Motor neuron (in vitro differentiated cells): ENCODE measurements around the gene NSD1. TPM values are rescaled to one million over a fixed set of nuclear protein-coding genes. Genes with fewer than 3 reads are reported as not detected.

Source experiments
- ATAC-seq, 8 experiments: fragments of 200-7000 bp; cut with Tn5 transposase; replicated peaks in 6 of 8; 2 replicates each; pipeline ENCODE4 v1.8.0; 2021; ENCODE audit warnings: mild to moderate bottlenecking in 8 of 8, moderate library complexity in 8 of 8
- H3K27ac ChIP-seq, 2 donors: fragments of 250-450 bp; sonication (Bioruptor Pico); 2 replicates each; pipeline ENCODE4 v1.9.0; 2021; ENCODE audit warnings: antibody characterized with exemption in 2 of 2, mild to moderate bottlenecking in 2 of 2, moderate library complexity in 1 of 2
- H3K4me1 ChIP-seq, 2 donors: fragments of 250-450 bp; sonication (Bioruptor Pico); replicated peaks in 1 of 2; 2 replicates each; pipeline ENCODE4 v1.6.1; 2021; ENCODE audit warnings: antibody characterized with exemption in 2 of 2, mild to moderate bottlenecking in 2 of 2, moderate library complexity in 1 of 2
- H3K4me3 ChIP-seq, 5 donors: fragments of 250-450 bp; sonication (Bioruptor Pico); 2 replicates each; pipeline ENCODE4 v1.9.0; 2021; ENCODE audit warnings: antibody characterized with exemption in 5 of 5, mild to moderate bottlenecking in 5 of 5, moderate library complexity in 4 of 5
- WGBS, 10 experiments: fragments of 450-650 bp; shearing (Covaris generic); methylation state at CpG; one replicate each; pipeline ENCODE4 v1.0.0; 2022; 5-methylcytosine and 5-hydroxymethylcytosine counted together
- in situ Hi-C, 9 experiments: fragments of 400-800 bp; cut with MboI; loops; one replicate each; pipeline ENCODE4 v1.15.0; 2021; ENCODE audit warnings: low sequenced_read_pairs in 9 of 9, low pct_unique_long_range_greater_than_20kb in 2 of 9; ENCODE audit not compliant: unreplicated experiment in 9 of 9
- total RNA-seq, 8 experiments: library from RNA; unstranded; fragments of 300-600 nt; gene quantifications; 2 replicates each; pipeline versions ENCODE4 v1.2.3 to v1.2.4, GENCODE V29; 2022

NSD1 gene
- total RNA-seq, 8 experiments from 2014 or later: 23.9 to 91.7 (median 32.6) TPM

DNA sequence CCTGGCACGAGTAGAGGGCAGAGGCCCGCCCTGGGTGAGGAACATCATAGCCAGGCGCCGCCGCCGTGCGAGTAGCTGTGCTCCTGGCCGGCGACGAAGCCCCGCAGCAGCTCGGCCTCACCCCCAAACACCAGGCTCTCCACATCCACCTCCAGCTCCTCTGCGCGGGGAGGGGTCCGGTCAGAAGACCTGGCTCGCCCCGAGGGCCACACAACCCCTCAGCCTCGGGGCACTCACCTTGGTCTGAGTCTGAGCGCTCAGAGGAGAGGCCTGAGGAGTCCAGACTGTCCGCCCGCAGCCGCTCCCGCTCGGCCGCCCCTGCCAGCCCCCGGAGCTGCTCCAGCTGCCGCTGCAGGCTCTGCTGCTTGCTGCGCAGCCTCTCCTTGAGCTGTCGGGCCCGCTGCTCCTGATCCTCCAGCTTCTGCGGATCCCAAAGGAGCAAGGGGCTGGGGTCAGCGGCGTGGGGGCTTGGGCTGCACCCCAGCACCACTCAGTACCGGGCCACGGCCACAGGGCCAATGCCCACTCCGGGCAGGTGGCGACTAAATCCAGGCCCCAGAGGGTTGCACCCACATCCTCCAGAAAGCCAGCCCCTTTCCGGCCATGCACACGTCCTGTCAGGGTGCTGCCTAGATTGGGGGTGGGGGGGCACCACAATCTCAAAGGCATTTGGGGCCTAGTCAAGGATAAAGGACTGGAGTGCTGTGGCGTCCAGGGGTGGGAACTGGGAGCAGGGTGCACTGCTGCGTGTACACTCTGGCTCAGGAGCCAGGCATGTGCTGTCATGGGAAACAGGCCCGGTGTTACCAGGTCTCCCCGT, 174.2 kb downstream of the NSD1 start:
- Histone ChIP-seq H3K4me3 (no peak overlapping the region), H3K27ac (no peak overlapping the region), H3K4me1 (peaks cover 10 to 11% of the 10 kb centered on the region in 2 donors)
- in situ Hi-C loops: no loop called here
- ATAC-seq: no peak
- 86 to 100% (median 86%) methylated on average over 1 to 14 of the region's 43 CpGs; no CpG with 5 or more reads in 7 of the 10 experiments for WGBS, 10 experiments

DNA sequence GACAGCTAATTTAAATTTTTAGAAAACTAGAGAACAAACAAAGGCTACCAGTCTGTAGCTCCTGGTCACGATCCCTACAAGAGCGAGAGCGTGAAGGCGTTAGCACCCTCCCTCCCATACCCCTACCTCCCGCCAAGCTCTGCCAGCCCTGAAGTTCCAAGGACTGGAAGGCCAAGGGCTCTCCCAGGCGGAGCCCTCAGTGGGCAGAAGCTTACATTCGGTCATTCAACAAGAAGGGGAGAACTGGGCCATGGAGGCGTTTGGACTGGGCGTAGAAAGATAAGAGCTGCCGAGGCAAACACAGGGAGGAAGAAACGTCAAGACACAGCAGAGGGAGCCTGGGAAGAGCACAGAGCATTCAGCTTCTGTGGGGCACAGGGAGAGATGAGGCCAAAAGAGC, 175.2 kb downstream of the NSD1 start:
- ATAC-seq: no peak
- in situ Hi-C loops: no loop called here
- 85 to 100% (median 93%) methylated on average over 1 to 7 of the region's 11 CpGs; no CpG with 5 or more reads in 3 of the 10 experiments for WGBS, 10 experiments
- Histone ChIP-seq H3K4me1 (peaks cover 10 to 11% of the 10 kb centered on the region in 2 donors), H3K4me3 (no peak overlapping the region), H3K27ac (no peak overlapping the region)

DNA sequence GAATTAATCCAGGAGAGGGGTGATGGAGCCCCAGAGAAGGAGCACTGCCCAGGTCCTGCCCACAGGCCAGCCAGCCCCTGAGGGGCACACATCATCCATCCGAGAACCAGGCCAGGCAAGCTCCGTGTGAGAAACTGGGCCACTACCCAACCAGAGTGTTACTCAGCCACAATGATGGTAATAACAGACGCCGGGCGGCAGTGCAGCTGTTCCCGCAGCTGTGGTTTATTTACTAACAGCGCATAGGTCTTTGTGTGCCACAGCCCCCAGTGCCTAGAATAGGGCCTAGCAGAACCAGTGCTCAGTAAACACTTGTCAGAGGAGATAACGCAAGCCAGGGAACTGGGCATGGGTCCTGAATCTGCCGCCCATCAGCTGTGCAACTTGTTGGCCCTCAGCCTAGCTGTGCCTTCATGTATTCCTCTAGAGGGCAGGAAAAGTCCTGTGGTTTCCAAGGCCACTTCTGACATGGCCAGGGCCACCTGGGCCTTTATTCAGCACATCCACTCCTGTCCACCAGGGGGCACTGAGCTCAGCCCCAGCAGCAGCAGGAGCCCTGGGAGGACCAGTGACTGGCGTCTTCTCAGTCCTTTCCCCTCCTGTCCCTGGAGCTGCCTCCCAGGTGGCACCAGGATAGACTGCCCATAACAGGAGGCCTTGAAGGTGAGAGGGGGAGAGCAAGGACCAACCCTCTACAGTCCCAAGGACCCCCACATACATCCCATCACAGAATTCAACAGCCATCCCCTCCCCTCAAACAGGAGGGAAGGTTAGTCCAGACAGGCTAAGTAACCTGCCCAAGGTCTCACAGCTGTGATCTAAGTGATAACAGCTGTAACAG, 176.0 kb downstream of the NSD1 start:
- H3K27ac ChIP-seq: no peak overlapping the region
- peak in 3 of 8 experiments; percentile 7 to 16 (median 13) for ATAC-seq
- WGBS, 10 experiments: 40 to 100% (median 80%) methylated on average over 2 to 6 of the region's 10 CpGs; no CpG with 5 or more reads in 7 of the 10 experiments
- in situ Hi-C loops: no loop called here
- H3K4me1 ChIP-seq: peaks cover 6 to 9% of the 10 kb centered on the region in 2 donors
- no peak overlapping the region for H3K4me3 ChIP-seq

GRCh38 chr5:177310332-177310731, 176.8 kb downstream of the NSD1 start:
- Histone ChIP-seq H3K4me3 (peak overlapping the region in 1 of 5 donors; percentile 44), H3K4me1 (peaks cover 1 to 4% of the 10 kb centered on the region in 2 donors), H3K27ac (no peak overlapping the region)
- ATAC-seq: no peak
- 70 to 100% (median 95%) methylated on average over 1 to 5 of the region's 13 CpGs; no CpG with 5 or more reads in 4 of the 10 experiments for WGBS, 10 experiments
- in situ Hi-C loops: no loop called here

DNA sequence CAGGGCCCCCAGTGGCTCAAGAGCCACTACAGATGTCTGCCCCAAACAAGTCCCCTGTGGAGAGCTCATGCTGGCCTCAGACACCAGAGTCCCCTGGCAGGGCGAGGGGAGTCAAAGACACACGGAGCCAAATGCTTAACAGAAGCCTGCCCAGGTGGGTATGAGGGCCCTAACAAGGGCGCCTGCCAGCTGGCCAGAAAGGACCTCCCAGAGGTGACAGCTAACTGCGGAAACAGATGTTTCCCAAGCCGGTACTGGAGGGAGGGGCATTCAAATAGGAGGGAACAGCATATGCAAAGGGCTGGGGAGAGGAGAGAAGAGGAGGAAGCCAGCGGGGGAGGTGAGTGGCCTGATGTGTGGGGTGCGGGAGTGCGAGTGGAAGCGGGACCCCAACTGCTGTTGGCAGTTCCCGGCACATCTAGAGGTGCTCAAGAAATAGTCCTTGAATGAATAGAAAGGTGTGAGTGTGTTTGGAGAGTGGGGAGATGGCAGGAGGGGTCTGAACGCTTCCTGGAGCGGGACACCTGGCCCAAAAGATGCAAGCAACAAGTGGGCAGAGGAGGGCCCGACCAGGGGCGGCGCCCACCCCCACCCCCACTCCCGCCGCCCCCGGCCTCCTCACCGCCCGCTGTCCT, 177.3 kb downstream of the NSD1 start:
- in situ Hi-C loops: no loop called here
- Histone ChIP-seq H3K4me1 (peaks cover 0 to 4% of the 10 kb centered on the region in 2 donors), H3K4me3 (peak overlapping the region in 3 of 5 donors; percentile 39 to 44 (median 40)), H3K27ac (no peak overlapping the region)
- peak in 3 of 8 experiments; percentile 5 to 27 (median 10) for ATAC-seq
- 0 to 23% (median 6%) methylated on average over 1 to 6 of the region's 20 CpGs; no CpG with 5 or more reads in 7 of the 10 experiments for WGBS, 10 experiments

DNA sequence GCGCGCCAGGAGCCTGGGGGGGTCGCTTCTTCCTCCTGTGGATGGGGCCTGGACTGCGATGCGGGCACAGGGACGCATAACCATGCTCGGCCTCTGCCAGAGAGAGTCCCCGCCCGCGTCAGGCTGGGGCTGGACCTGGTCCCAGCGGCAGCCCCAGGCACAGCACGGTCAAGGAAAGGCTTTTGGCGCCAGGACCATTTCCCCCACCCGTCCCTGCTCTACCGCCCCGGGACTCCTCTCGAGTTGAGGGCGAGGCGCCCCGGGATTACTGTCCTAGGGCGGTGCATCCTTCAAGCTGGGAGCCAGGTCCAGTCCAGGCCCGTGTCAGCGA, 177.8 kb downstream of the NSD1 start:
- Histone ChIP-seq H3K27ac (no peak overlapping the region), H3K4me1 (peaks cover 0 to 4% of the 10 kb centered on the region in 2 donors)
- in situ Hi-C loops: no loop called here

GRCh38 chr5:177311723-177312648, 178.4 kb downstream of the NSD1 start, which contains the start of gene MXD3:
Gene MXD3 (minus strand): TSS chr5:177311898. CDS start chr5:177311830, 68 bp downstream.
- peak within 1 kb of the TSS; percentile 39 to 46 (median 44) for H3K4me3 ChIP-seq
- 0 to 2% methylated on average over 8 to 23 of the region's 78 CpGs; no CpG with 5 or more reads in 8 of the 10 experiments for WGBS, 10 experiments
- in situ Hi-C loops: no loop called here
- peak; percentile 74 to 92 (median 88) for ATAC-seq
- peak within 1 kb of the TSS in 1 of 2 donors; percentile 5 for H3K27ac ChIP-seq
- H3K4me1 ChIP-seq: peaks cover 0 to 4% of the 10 kb centered on the region in 2 donors

More for the DNA sequence above, 177.8 kb downstream of the NSD1 start:
- 0% methylated on average over 2 of the region's 23 CpGs; no CpG with 5 or more reads in 9 of the 10 experiments for WGBS, 10 experiments
- peak in 6 of 8 experiments; percentile 2 to 38 (median 13) for ATAC-seq
- peak overlapping the region; percentile 39 to 46 (median 44) for H3K4me3 ChIP-seq

GRCh38 chr5:177312649-177313181, 179.1 kb downstream of the NSD1 start:
- in situ Hi-C loops: no loop called here
- peak in 6 of 8 experiments; percentile 1 to 4 (median 2) for ATAC-seq
- peaks cover 0 to 4% of the 10 kb centered on the region in 2 donors for H3K4me1 ChIP-seq
- H3K4me3 ChIP-seq: peak overlapping the region; percentile 39 to 46 (median 44)
- peak overlapping the region in 1 of 2 donors; percentile 5 for H3K27ac ChIP-seq
- WGBS, 10 experiments: 0 to 50% (median 12%) methylated on average over 1 to 11 of the region's 19 CpGs; no CpG with 5 or more reads in 3 of the 10 experiments

GRCh38 chr5:177313561-177314259, 180.1 kb downstream of the NSD1 start:
- Histone ChIP-seq H3K4me1 (peaks cover 0 to 4% of the 10 kb centered on the region in 2 donors), H3K27ac (no peak overlapping the region), H3K4me3 (no peak overlapping the region)
- in situ Hi-C loops: no loop called here
- 96 to 100% (median 99%) methylated on average over 2 to 10 of the region's 15 CpGs; no CpG with 5 or more reads in 6 of the 10 experiments for WGBS, 10 experiments
- ATAC-seq: no peak

DNA sequence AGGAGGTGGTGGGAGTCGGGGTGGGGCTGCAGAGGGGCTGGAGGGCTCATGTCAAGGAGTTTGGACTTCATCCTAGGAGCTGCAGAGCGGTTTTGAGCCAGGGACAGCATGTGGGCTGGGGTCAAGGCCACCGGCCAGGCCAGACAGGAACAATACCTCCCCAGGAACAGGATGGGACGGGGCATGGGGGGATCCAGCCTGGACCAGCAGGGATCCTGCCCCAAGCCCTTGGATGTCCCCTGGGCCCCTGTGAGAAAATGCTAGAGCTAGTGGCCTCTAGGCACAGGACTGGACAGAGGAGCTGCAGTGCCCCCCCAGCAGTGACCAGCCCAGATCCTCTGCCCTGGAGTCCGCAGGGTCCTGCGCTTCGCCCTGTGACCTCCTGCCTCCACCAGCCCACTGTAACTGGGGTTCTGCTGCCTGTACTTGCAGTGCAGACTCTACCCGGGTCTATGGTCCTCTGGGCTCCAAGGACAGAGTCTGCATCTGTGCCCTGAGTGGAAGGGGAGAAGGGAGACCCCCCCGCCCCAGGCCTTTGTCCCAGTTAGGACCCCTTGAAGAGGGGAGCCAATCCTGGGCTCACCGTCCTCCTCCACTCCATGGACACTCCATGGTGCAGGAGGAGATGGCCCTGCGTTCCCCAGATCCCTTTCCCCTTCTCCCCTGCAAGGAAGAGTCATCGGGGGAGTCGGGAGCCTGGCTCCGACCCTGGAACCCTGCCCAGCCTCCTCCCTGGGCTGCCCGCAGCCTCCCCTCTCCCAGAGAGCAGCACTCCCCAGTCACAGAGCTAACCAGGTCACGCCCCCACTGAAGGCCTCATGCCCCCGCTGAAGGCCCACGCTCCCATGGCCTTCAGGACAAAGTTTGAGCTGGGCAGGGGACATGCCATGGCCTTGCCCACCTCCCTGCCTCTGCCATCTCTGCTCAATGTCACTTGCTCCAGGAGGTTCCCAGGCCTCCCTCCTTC, 181.1 kb downstream of the NSD1 start:
- in situ Hi-C loops: no loop called here
- no peak overlapping the region for H3K27ac ChIP-seq
- 40 to 100% (median 58%) methylated on average over 1 to 3 of the region's 18 CpGs; no CpG with 5 or more reads in 6 of the 10 experiments for WGBS, 10 experiments
- peaks cover 0 to 4% of the 10 kb centered on the region in 2 donors for H3K4me1 ChIP-seq
- ATAC-seq: no peak
- H3K4me3 ChIP-seq: no peak overlapping the region
